ENCODE measurements around the gene C16orf82.
"Not testable (repeated sequence)": the region's sequence is repeated elsewhere in the genome, so short reads cannot be mapped to it uniquely, and the experiment has no call there.

Gene C16orf82

DNA sequence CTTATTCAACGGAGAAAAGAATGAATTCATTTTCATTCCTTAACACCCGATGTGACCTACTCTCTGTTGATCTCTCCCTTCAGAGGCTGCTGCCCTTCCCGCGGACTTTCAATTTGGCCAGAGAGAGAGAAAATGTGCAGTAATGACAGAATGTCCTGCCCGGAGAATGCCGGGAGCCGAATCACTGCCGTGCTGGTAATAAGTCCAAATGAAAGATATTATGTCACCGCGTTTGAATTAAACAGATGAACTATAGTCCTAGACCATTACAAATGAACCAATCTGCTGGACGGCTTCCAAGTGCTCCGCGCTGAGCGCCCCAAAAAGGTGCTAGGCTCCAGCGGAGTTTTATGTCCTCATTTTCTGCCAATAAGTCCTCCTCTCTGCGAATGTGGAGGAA is 14.7 kb upstream of the C16orf82 start:
- Histone ChIP-seq H3K9ac (ENCODE audit: low read length) (no peak overlapping the region), H3K36me3 (ENCODE audit: control insufficient read depth, insufficient read depth, low read length) (no peaks in the 10 kb centered on the region), H3K4me3 (ENCODE audit: low read length) (no peak overlapping the region), H3K4me1 (ENCODE audit: control insufficient read depth, insufficient read depth, low read length) (no peaks in the 10 kb centered on the region), H3K27ac (ENCODE audit: low read depth, low read length) (no peak overlapping the region), H3K27me3 (ENCODE audit: control insufficient read depth, insufficient read depth, low read length) (no peaks in the 10 kb centered on the region)

DNA sequence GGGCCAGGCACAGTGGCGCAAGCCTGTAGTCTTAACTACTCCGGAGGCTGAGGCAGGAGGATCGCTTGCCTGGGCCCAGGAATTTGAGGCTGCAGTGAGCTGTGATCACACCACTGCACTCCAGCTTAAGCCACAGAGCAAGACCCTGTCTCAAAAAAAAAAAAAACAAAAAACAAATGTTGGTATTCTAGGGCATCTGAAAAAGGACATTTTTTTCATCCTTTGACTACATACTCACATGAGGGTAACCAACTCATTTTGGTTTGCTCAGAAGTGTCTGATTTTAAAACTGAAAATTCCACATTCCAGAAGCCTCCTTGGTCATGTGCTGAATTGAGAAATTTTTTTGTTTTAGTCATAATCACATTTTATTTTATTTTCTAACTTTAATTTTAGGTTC is 12.7 kb upstream of the C16orf82 start:
- H3K9ac ChIP-seq (ENCODE audit: low read length), result no peak overlapping the region
- no peak overlapping the region for H3K27ac ChIP-seq (ENCODE audit: low read depth, low read length)
- H3K36me3 ChIP-seq (ENCODE audit: control insufficient read depth, insufficient read depth, low read length), result no peaks in the 10 kb centered on the region
- no peak overlapping the region for H3K4me3 ChIP-seq (ENCODE audit: low read length)
- no peaks in the 10 kb centered on the region for H3K27me3 ChIP-seq (ENCODE audit: control insufficient read depth, insufficient read depth, low read length)
- H3K4me1 ChIP-seq (ENCODE audit: control insufficient read depth, insufficient read depth, low read length), result no peaks in the 10 kb centered on the region

DNA sequence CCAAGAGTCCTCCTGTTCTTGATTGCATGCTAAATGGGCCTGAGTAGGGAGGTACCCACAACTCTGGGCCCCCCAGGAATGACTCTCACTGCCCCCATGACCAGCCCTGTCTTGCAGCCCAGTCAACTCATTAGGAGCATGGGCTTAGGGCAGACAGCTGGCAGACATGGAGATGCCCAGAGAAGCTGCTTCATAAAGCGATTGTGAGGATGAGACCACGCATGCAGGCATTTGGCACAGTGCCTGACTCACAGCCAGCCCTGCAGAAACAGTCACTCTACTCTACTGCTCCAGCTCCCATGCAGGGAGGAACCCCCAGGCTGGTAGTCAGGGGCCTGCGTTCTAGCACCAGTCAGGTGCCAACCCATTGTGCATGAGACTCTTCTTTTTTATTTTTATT is 8.4 kb upstream of the C16orf82 start:
- H3K4me3 ChIP-seq (ENCODE audit: low read length), result no peak overlapping the region
- no peaks in the 10 kb centered on the region for H3K36me3 ChIP-seq (ENCODE audit: control insufficient read depth, insufficient read depth, low read length)
- H3K27me3 ChIP-seq (ENCODE audit: control insufficient read depth, insufficient read depth, low read length), result no peaks in the 10 kb centered on the region
- H3K27ac ChIP-seq (ENCODE audit: low read depth, low read length), result no peak overlapping the region
- no peaks in the 10 kb centered on the region for H3K4me1 ChIP-seq (ENCODE audit: control insufficient read depth, insufficient read depth, low read length)
- no peak overlapping the region for H3K9ac ChIP-seq (ENCODE audit: low read length)

DNA sequence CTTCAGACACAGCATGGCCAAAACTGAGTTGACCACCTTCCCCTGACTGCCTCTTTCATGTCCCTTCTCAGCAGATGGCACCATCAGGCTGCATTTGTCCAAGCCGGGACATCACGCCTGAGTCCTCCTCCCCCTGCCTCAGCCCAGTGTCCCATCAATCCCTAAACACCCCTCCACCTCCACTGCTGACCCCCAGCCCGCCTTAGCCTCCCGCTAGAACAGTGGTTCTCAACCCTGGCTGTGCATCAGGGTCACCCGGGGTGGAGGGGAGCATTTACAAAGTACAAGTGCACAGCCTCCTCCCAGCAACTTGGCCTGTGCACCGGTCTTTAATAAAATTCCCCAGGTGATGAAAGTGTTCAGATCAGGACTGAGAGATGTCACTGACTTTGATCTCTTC is 4.0 kb downstream of the C16orf82 start:
- H3K36me3 ChIP-seq (ENCODE audit: control insufficient read depth, insufficient read depth, low read length), result no peaks in the 10 kb centered on the region
- H3K4me3 ChIP-seq (ENCODE audit: low read length), result no peak overlapping the region
- no peaks in the 10 kb centered on the region for H3K4me1 ChIP-seq (ENCODE audit: control insufficient read depth, insufficient read depth, low read length)
- H3K27me3 ChIP-seq (ENCODE audit: control insufficient read depth, insufficient read depth, low read length), result peaks cover 4% of the 10 kb centered on the region
- H3K9ac ChIP-seq (ENCODE audit: low read length), result no peak overlapping the region
- no peak overlapping the region for H3K27ac ChIP-seq (ENCODE audit: low read depth, low read length)

DNA sequence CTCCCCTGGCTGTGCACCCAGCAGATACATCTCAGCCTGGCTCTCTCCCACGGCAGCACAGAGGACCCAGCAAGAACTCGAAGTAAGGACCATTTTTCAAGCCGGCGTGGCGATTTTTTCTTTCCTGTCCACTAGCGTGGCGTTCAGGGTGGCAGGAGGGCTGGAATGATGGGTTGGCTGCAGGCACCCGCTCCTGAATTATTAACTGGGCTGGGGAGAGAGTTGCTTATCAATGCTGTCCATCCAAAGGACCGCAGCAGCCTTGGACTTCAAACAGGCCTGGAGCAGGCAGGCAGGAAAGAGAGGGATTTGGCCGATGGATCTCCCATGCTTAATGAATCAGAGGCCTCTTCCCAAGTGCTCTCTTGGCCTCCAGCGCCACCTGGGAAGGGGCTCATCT is 7.0 kb downstream of the C16orf82 start:
- Histone ChIP-seq H3K27me3 (ENCODE audit: control insufficient read depth, insufficient read depth, low read length) (no peaks in the 10 kb centered on the region), H3K27ac (ENCODE audit: low read depth, low read length) (no peak overlapping the region), H3K4me3 (ENCODE audit: low read length) (no peak overlapping the region), H3K36me3 (ENCODE audit: control insufficient read depth, insufficient read depth, low read length) (no peaks in the 10 kb centered on the region), H3K4me1 (ENCODE audit: control insufficient read depth, insufficient read depth, low read length) (no peaks in the 10 kb centered on the region), H3K9ac (ENCODE audit: low read length) (no peak overlapping the region)

DNA sequence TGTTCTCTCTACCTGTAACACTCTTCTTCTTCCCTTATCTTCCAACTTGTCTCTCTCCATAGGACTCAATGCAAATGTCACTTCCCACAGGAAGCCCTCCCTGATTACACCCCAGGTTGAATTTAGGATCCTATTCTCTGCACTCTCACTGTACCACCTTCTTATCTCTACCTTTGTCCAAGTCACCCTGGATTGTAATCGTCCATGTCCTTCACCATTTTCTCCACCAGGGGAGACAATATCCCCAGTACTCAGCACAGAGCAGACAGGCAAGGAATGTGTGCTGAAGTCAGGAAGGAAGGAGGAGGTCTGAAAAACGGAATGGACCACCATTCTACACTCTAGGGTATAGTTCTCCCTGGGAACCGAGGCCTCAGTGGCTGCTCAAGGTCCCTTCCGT is 14.2 kb downstream of the C16orf82 start:
- H3K36me3 ChIP-seq (ENCODE audit: control insufficient read depth, insufficient read depth, low read length), result no peaks in the 10 kb centered on the region
- H3K27ac ChIP-seq (ENCODE audit: low read depth, low read length), result no peak overlapping the region
- H3K9ac ChIP-seq (ENCODE audit: low read length), result no peak overlapping the region
- H3K4me3 ChIP-seq (ENCODE audit: low read length), result no peak overlapping the region
- no peaks in the 10 kb centered on the region for H3K4me1 ChIP-seq (ENCODE audit: control insufficient read depth, insufficient read depth, low read length)
- peaks cover 2% of the 10 kb centered on the region for H3K27me3 ChIP-seq (ENCODE audit: control insufficient read depth, insufficient read depth, low read length)

DNA sequence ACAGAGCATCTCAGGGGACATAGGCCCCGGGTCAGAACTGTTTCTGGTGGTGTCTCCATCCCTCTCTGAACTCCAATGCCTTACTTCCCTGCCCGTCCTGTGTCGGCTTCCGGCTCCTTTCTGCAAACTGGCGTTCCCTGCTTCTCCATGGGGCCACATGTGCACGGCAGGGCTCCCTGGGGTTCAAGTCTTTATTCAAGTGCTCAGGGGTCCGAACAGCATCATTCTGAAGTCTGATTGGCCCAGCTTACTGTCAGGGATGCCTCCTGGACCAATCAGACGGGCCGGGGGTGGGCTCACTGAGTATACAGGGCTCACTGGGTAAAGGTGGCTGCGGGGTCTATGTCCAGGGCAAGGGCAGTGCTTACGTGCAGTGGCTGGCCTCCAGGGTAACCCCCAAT is 17.1 kb downstream of the C16orf82 start:
- Histone ChIP-seq H3K27me3 (ENCODE audit: control insufficient read depth, insufficient read depth, low read length) (peaks cover 2% of the 10 kb centered on the region), H3K4me1 (ENCODE audit: control insufficient read depth, insufficient read depth, low read length) (no peaks in the 10 kb centered on the region), H3K9ac (ENCODE audit: low read length) (no peak overlapping the region), H3K4me3 (ENCODE audit: low read length) (no peak overlapping the region), H3K36me3 (ENCODE audit: control insufficient read depth, insufficient read depth, low read length) (no peaks in the 10 kb centered on the region), H3K27ac (ENCODE audit: low read depth, low read length) (no peak overlapping the region)

DNA sequence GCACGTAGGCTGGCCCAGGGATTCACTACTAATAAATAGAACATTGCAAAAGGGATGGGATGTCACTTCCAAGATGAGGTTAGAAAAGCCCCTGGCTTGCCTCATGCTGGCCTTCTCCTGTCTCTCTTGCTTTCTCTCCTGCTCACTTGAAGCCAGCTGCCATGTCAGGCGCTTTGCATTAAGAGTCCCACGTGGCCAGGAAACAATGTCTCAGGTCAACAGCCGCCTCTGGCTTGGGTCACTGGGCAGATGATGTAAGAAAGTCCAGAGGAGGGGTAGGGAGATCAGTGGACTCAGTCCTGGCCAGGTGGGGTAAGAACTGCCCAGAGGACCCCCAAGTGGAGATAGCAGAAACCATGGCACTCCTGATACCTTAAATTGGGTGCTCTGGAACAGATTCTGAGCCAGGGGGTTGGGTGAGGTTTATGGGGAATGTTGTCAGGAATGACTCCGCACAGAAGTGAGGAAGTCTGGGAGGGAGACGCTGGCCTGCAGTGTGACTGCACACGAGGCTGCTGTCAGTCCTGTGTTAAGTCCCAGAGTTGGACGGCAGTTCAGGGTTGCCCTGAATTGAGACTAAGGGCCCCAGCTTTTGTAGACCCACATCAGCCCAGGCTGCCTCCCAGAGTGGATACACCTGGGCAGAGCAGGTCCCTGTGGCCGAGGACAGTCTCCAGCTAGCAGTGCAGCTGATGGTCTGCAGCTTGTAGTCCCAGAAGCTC is 17.7 kb downstream of the C16orf82 start:
- Histone ChIP-seq H3K27me3 (ENCODE audit: control insufficient read depth, insufficient read depth, low read length) (peaks cover 2% of the 10 kb centered on the region), H3K9ac (ENCODE audit: low read length) (no peak overlapping the region), H3K36me3 (ENCODE audit: control insufficient read depth, insufficient read depth, low read length) (no peaks in the 10 kb centered on the region), H3K27ac (ENCODE audit: low read depth, low read length) (no peak overlapping the region), H3K4me1 (ENCODE audit: control insufficient read depth, insufficient read depth, low read length) (no peaks in the 10 kb centered on the region), H3K4me3 (ENCODE audit: low read length) (no peak overlapping the region)

DNA sequence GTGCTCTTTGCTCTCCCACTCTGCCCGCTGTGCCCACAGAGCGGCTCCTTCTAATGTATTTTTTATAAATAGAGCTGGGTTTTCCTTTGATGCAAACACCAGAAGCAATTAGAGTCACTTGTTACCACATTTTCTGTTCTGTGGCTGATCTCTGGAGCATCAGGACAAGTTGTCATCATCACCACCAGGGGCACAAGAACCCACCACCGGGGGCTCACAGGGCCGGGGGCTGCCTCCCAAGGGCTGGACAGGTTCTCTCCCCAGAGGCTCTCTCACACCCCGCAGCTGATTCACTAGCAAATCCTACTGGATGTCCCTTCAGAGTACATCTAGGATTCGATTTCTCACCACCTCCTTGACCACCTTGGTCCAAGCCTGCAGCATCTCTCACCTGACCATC is 18.5 kb downstream of the C16orf82 start:
- Histone ChIP-seq H3K27me3 (ENCODE audit: control insufficient read depth, insufficient read depth, low read length) (peaks cover 2% of the 10 kb centered on the region), H3K27ac (ENCODE audit: low read depth, low read length) (no peak overlapping the region)

DNA sequence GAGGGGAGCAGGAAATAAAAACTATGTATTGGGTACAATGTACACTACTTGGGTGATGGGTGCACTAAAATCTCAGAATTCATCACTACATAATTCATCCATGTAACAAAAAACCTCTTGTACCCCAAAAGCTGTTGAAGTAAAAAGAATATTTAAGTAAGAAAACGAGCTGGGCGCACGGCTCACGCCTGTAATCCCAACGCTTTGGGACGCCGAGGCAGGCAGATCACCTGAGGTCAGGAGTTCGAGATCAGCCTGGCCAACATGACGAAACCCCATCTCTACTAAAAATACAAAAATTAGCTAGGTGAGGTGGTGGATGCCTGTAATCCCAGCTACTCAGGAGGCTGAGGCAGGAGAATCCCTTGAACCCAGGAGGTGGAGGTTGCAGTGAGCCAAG is 19.3 kb downstream of the C16orf82 start:
- not testable (repeated sequence) for H3K4me3 ChIP-seq (ENCODE audit: low read length); H3K27ac ChIP-seq (ENCODE audit: low read depth, low read length); H3K36me3 ChIP-seq (ENCODE audit: control insufficient read depth, insufficient read depth, low read length); H3K9ac ChIP-seq (ENCODE audit: low read length); H3K27me3 ChIP-seq (ENCODE audit: control insufficient read depth, insufficient read depth, low read length); H3K4me1 ChIP-seq (ENCODE audit: control insufficient read depth, insufficient read depth, low read length)

More for the DNA sequence above, 18.5 kb downstream of the C16orf82 start:
- no peak overlapping the region for H3K4me3 ChIP-seq (ENCODE audit: low read length)
- no peaks in the 10 kb centered on the region for H3K4me1 ChIP-seq (ENCODE audit: control insufficient read depth, insufficient read depth, low read length)
- H3K36me3 ChIP-seq (ENCODE audit: control insufficient read depth, insufficient read depth, low read length), result no peaks in the 10 kb centered on the region
- no peak overlapping the region for H3K9ac ChIP-seq (ENCODE audit: low read length)

DNA sequence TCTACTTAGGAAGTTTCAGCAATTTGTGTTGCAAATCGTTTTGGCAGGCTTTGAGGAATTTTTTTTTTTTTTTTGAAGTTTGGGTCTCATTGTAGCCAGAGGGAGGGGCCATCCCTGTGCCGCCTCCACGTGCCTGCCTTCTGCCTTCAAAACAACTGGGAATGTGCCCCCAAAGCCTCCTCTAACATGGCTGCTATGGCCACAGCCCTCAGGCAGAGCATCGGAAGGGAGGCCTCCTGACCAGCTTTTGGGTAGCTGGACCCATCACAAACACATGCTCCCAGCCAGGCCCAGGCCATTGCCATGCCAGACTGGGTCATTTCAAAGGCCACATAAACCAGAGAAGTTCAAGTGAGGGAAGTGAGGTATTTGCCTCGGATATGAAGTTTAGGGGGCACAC is 21.5 kb downstream of the C16orf82 start:
- Histone ChIP-seq H3K4me1 (ENCODE audit: control insufficient read depth, insufficient read depth, low read length) (no peaks in the 10 kb centered on the region), H3K4me3 (ENCODE audit: low read length) (no peak overlapping the region), H3K9ac (ENCODE audit: low read length) (no peak overlapping the region), H3K27ac (ENCODE audit: low read depth, low read length) (no peak overlapping the region), H3K36me3 (ENCODE audit: control insufficient read depth, insufficient read depth, low read length) (no peaks in the 10 kb centered on the region), H3K27me3 (ENCODE audit: control insufficient read depth, insufficient read depth, low read length) (no peaks in the 10 kb centered on the region)

DNA sequence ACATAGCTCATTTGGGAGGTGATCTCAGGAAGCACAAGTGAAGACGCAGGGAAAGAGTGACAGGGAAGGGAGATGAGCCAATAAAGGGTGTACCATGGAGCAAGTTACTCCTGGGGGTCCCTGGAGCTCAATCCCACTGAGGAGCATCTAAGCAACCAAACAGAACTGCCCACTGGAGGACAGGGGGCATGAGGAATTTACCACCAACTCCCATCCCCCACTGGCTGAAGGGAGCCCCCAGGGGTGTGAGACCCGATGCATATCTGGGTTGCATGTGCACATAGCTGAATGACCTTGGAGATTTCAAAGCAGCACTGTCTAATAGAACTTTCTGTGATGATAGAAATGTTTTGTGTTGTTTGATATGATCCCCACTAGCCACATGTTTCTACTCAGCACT is 29.6 kb downstream of the C16orf82 start:
- Histone ChIP-seq H3K4me1 (ENCODE audit: control insufficient read depth, insufficient read depth, low read length) (no peaks in the 10 kb centered on the region), H3K9ac (ENCODE audit: low read length) (no peak overlapping the region), H3K36me3 (ENCODE audit: control insufficient read depth, insufficient read depth, low read length) (no peaks in the 10 kb centered on the region), H3K27ac (ENCODE audit: low read depth, low read length) (no peak overlapping the region), H3K4me3 (ENCODE audit: low read length) (no peak overlapping the region), H3K27me3 (ENCODE audit: control insufficient read depth, insufficient read depth, low read length) (no peaks in the 10 kb centered on the region)

DNA sequence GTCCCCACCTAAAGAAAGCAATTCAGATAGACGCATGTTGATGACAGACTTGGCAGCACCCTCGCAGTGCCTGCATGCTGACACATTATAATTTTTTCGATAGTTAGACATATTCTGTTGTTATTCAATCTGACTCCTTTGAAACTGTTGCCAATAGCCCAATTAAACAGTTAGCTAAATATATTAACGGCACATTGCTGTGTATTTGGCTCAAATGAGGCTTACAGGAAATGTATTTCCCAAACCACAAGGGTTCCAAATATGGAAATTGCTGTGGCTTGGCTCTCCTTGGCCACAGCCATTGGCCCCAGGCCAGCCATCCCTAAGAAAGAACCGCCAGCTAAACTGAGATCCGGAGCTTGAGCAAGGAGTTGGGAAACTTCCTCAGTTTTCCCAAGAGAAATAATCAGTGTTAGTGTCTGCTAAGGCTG is 31.1 kb downstream of the C16orf82 start:
- no peaks in the 10 kb centered on the region for H3K4me1 ChIP-seq (ENCODE audit: control insufficient read depth, insufficient read depth, low read length)
- H3K36me3 ChIP-seq (ENCODE audit: control insufficient read depth, insufficient read depth, low read length), result no peaks in the 10 kb centered on the region
- H3K9ac ChIP-seq (ENCODE audit: low read length), result no peak overlapping the region
- no peak overlapping the region for H3K4me3 ChIP-seq (ENCODE audit: low read length)
- H3K27ac ChIP-seq (ENCODE audit: low read depth, low read length), result no peak overlapping the region
- H3K27me3 ChIP-seq (ENCODE audit: control insufficient read depth, insufficient read depth, low read length), result no peaks in the 10 kb centered on the region

Measured in rectal smooth muscle tissue (tissue), 1 donor.